HG02759 (cell line): ENCODE results near the gene EIF2S2.
"Not testable (repeated sequence)": the region's sequence is repeated elsewhere in the genome, so short reads cannot be mapped to it uniquely, and the experiment has no call there.

Source experiments
- ATAC-seq: cut with Tn5 transposase; IDR thresholded peaks from one replicate; pipeline ENCODE4 v1.9.1; 2021; ENCODE audit warnings: mild to moderate bottlenecking, moderate library complexity; ENCODE audit not compliant: unreplicated experiment

The EIF2S2 gene, protein sequence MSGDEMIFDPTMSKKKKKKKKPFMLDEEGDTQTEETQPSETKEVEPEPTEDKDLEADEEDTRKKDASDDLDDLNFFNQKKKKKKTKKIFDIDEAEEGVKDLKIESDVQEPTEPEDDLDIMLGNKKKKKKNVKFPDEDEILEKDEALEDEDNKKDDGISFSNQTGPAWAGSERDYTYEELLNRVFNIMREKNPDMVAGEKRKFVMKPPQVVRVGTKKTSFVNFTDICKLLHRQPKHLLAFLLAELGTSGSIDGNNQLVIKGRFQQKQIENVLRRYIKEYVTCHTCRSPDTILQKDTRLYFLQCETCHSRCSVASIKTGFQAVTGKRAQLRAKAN

GRCh38 chr20:34111702-34112599, at the start of gene EIF2S2:
Gene EIF2S2 (minus strand): TSS chr20:34112243. CDS start chr20:34112110, 133 bp downstream.
- peak; percentile 88 for ATAC-seq

DNA sequence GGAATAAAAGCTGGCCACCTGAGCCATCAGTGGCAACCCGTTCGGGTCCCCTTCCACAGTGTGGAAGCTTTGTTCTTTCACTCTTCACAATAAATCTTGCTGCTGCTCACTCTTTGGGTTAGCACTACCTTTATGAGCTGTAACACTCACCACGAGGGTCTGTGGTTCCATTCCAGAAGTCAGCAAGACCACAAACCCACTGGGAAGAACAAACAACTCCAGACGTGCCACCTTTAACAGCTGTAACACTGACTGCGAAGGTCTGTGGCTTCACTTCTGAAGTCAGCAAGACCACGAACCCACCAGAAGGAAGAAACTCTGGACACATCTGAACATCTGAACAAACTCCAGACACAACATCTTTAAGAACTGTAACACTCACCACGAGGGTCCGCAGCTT, 45.7 kb upstream of the EIF2S2 start:
- not testable (repeated sequence) for ATAC-seq

DNA sequence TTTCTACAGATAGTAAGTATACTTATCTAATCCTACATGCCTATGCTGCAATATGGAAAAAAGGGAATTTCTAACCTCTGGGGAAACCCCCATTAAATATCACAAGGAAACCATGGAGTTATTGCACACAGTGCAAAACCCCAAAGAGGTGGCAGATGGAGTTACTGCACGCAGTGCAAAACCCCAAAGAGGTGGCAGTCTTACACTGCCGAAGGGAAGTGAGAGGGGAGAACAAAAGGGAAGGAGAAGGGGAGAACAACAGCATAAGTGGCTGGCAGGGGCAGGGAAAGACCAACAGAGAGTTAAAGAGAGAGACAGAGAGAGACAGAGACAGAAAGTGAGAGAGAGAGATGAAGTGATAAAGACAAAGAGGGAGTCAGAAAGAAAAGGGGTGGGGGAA, 43.8 kb upstream of the EIF2S2 start:
- ATAC-seq = no peak

GRCh38 chr20:34153169-34153568, 41.1 kb upstream of the EIF2S2 start:
- not testable (repeated sequence) for ATAC-seq

- not testable (repeated sequence) for ATAC-seq
Measured at GRCh38 chr20:34152073-34152472, 40.0 kb upstream of the EIF2S2 start.

GRCh38 chr20:34150306-34151000, 38.4 kb upstream of the EIF2S2 start:
- no peak for ATAC-seq

GRCh38 chr20:34145280-34145819, 33.3 kb upstream of the EIF2S2 start:
- no peak for ATAC-seq

GRCh38 chr20:34143951-34144350, 31.9 kb upstream of the EIF2S2 start:
- no peak for ATAC-seq

GRCh38 chr20:34142121-34142520, 30.1 kb upstream of the EIF2S2 start:
- no peak for ATAC-seq

DNA sequence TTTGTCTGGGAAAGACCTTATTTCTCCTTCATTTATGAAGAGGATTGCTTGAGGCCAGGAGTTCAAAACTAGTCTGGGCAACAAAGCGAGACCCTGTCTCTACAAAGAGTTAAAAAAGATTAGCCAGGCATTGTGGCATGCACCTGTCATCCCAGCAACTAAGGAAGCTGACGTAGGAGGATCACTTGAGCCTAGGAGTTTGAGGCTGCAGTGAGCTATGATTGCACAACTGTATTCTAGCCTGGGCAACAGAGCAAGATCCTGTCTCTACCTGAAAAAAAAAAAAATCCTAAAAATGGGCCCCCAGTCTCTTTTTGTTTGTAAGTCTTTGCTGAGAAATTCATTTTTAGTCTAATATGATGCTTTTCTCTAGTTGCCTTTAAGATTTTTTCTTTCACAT, 29.2 kb upstream of the EIF2S2 start:
- no peak for ATAC-seq

GRCh38 chr20:34135525-34136275, 23.7 kb upstream of the EIF2S2 start:
- ATAC-seq = not testable (repeated sequence)

- ATAC-seq = not testable (repeated sequence)
Measured at GRCh38 chr20:34133365-34133860, 21.4 kb upstream of the EIF2S2 start.

- ATAC-seq = not testable (repeated sequence)
Measured at GRCh38 chr20:34132943-34133342, 20.9 kb upstream of the EIF2S2 start.

DNA sequence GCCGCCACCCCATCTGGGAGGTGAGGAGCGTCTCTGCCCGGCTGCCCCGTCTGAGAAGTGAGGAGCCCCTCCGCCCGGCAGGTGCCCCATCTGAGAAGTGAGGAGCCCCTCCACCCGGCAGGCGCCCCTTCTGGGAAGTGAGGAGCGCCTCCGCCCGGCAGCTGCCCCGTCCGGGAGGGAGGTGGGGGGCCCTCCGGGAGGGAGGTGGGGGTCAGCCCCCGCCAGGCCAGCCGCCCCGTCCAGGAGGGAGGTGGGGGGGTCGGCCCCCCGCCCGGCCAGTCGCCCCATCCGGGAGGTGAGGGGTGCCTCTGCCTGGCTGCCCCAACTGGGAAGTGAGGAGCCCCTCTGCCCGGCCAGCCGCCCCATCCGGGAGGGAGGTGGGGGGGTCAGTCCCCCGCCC, 20.4 kb upstream of the EIF2S2 start:
- not testable (repeated sequence) for ATAC-seq

DNA sequence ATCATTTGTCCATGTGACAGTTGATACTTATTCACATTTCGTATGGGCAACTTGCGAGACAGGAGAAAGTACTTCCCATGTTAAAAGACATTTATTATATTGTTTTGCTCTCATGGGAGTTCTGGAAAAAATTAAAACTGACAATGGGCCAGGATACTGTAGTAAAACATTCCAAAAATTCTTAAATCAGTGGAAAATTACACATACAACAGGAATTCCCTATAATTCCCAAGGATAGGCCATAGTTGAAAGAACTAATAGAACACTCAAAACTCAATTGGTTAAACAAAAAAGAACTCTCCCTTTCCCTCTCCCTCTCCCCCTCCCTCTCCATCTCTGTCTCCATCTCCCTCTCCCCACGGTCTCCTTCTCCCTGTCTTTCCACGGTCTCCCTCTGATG, 19.4 kb upstream of the EIF2S2 start:
- no peak for ATAC-seq

DNA sequence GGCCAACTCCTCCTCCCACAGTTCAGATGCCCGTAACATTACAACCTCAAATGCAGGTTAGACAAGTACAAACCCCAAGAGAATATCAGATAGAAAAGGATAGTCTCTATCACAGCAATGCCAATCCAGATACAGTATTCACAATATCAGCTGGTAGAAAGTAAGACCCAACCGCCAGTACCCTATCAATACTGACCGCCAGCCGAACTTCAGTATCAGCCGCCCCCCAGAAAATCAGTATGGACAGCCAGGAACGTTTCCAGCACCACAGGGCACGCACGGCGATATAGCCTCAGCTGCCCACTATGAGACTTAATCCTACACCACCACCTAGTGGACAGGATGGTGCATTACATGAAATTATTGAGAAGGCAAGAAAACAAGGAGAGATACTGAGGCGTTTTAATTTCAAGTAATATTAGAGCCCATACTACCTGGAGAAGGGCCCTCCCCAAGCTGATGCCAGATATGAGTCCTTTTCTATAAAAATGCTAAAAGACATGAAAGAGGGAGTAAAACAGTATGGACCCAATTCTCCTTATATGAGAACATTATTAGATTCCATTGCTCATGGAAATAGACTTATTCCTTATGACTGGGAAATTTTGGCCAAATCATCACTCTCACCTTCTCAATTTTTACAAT, 17.6 kb upstream of the EIF2S2 start:
- ATAC-seq = peak; percentile 57

GRCh38 chr20:34127792-34128191, 15.7 kb upstream of the EIF2S2 start:
- ATAC-seq = no peak

GRCh38 chr20:34124469-34125249, 12.6 kb upstream of the EIF2S2 start:
- ATAC-seq = peak; percentile 61

- no peak for ATAC-seq
Measured at GRCh38 chr20:34123309-34123708, 11.3 kb upstream of the EIF2S2 start.
